ENCODE measurements around the gene E2F4. TPM values are rescaled to one million over a fixed set of nuclear protein-coding genes. Genes with fewer than 3 reads are reported as not detected.

E2F4 gene
- total and polyA plus RNA-seq, 9 of the 15 experiments (the other 6 are each of a cell fraction or from before 2014, with no cell fraction given): 9.7 to 139 (median 106) TPM

GRCh38 chr16:67184995-67185650 is 6.8 kb upstream of the E2F4 start (continued):
- TF ChIP-seq, protein P1, sequence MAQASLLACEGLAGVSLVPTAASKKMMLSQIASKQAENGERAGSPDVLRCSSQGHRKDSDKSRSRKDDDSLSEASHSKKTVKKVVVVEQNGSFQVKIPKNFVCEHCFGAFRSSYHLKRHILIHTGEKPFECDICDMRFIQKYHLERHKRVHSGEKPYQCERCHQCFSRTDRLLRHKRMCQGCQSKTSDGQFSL (CRISPR knock-in tag; IDR thresholded peaks at IDR 0.05): peak; percentile 67; the same call in 1 of the 2 replicates
- TF ChIP-seq, protein P1 (tag; IDR thresholded peaks at IDR 0.05): no peak
- no peak for TF ChIP-seq ZNF311 (CRISPR knock-in tag; IDR thresholded peaks at IDR 0.05)
- TF ChIP-seq DIDO1 (tag; IDR thresholded peaks at IDR 0.05; ENCODE audit: low read depth): no peak
- TF ChIP-seq HMG20B (CRISPR knock-in tag; IDR thresholded peaks at IDR 0.05): no peak
- TF ChIP-seq, protein P2, sequence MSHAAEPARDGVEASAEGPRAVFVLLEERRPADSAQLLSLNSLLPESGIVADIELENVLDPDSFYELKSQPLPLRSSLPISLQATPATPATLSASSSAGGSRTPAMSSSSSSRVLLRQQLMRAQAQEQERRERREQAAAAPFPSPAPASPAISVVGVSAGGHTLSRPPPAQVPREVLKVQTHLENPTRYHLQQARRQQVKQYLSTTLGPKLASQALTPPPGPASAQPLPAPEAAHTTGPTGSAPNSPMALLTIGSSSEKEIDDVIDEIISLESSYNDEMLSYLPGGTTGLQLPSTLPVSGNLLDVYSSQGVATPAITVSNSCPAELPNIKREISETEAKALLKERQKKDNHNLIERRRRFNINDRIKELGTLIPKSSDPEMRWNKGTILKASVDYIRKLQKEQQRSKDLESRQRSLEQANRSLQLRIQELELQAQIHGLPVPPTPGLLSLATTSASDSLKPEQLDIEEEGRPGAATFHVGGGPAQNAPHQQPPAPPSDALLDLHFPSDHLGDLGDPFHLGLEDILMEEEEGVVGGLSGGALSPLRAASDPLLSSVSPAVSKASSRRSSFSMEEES (CRISPR knock-in tag; IDR thresholded peaks at IDR 0.05): no peak
- no peak for TF ChIP-seq RUNX1 (IDR thresholded peaks at IDR 0.05; ENCODE audit: low read depth)
- TF ChIP-seq ZNF324 (CRISPR knock-in tag; IDR thresholded peaks at IDR 0.05): no peak
- no peak for TF ChIP-seq DACH1 (IDR thresholded peaks at IDR 0.05; ENCODE audit: partially characterized antibody)
- TF ChIP-seq ATF7 (IDR thresholded peaks at IDR 0.05): peak; percentile 40; the same call in 1 of the 2 replicates
- no peak for TF ChIP-seq ZEB2 (IDR thresholded peaks at IDR 0.05)
- peak in 1 of 2 experiments; percentile 93; a peak in 2 of 4 replicates for TF ChIP-seq TEAD1 (CRISPR knock-in tag; IDR thresholded peaks at IDR 0.05)
- TF ChIP-seq, protein P3, sequence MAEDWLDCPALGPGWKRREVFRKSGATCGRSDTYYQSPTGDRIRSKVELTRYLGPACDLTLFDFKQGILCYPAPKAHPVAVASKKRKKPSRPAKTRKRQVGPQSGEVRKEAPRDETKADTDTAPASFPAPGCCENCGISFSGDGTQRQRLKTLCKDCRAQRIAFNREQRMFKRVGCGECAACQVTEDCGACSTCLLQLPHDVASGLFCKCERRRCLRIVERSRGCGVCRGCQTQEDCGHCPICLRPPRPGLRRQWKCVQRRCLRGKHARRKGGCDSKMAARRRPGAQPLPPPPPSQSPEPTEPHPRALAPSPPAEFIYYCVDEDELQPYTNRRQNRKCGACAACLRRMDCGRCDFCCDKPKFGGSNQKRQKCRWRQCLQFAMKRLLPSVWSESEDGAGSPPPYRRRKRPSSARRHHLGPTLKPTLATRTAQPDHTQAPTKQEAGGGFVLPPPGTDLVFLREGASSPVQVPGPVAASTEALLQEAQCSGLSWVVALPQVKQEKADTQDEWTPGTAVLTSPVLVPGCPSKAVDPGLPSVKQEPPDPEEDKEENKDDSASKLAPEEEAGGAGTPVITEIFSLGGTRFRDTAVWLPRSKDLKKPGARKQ (CRISPR knock-in tag; IDR thresholded peaks at IDR 0.05): no peak
- no peak for TF ChIP-seq ZBTB34 (CRISPR knock-in tag; IDR thresholded peaks at IDR 0.05)
- TF ChIP-seq BCLAF1 (IDR thresholded peaks at IDR 0.05; ENCODE audit: borderline replicate concordance in 1 of 2, control insufficient read depth in 1 of 2, low read depth in 2 of 2, low read length in 1 of 2): no peak
- TF ChIP-seq KDM5B (IDR thresholded peaks at IDR 0.05; ENCODE audit: insufficient replicate concordance, low read depth, low read length): no peak
- 0 out of 2 replicates have a peak, but pooled peaks have one; percentile 44 for TF ChIP-seq ZNF395 (CRISPR knock-in tag; IDR thresholded peaks at IDR 0.05)
